IMR-90 (cell line): ENCODE results near the gene PDGFD. TPM values are rescaled to one million over a fixed set of nuclear protein-coding genes. Genes with fewer than 3 reads are reported as not detected.

ENCODE experiments used
- ATAC-seq: fragments of 200-7000 bp; cut with Tn5 transposase; 2 replicates; pipeline ENCODE4 v1.9.1; 2020; ENCODE audit warnings: low read depth, mild to moderate bottlenecking, moderate library complexity
- BruUV-seq: library from RNA; stranded (reverse); fragments of 400-500 nt; replicated peaks from 2 replicates; lab custom pipeline; 2021; lab: Mats Ljungman, UMichigan
- CTCF ChIA-PET: fragments of 300-600 bp; formaldehyde crosslinking; extraction: SDS; loops from one replicate; lab custom pipeline; 2021; ENCODE audit warnings: antibody characterized with exemption; lab: Yijun Ruan, JAX
- POLR2A ChIA-PET: fragments of 300-600 bp; sonication (Branson Sonifier 250); formaldehyde crosslinking; loops from one replicate; lab custom pipeline; 2022; ENCODE audit warnings: antibody characterized with exemption; ENCODE audit not compliant: unreplicated experiment; lab: Charles Lee
- DNase-seq: peaks from one replicate; pipeline ENCODE4 v3.0.0; 2013
- H2AFZ ChIP-seq: replicated peaks from 2 replicates; pipeline ENCODE3; 2013; ENCODE audit warnings: low read length, mild to moderate bottlenecking; ENCODE audit not compliant: poor library complexity
- H2AK5ac ChIP-seq: 2 replicates; pipeline ENCODE4 v1.6.1; 2013; ENCODE audit warnings: low read depth, low read length, inconsistent platforms
- H2AK9ac ChIP-seq: replicated peaks from 2 replicates; pipeline ENCODE3; 2013; ENCODE audit warnings: mild to moderate bottlenecking, low read depth, low read length, moderate library complexity; ENCODE audit not compliant: poor library complexity
- H2BK120ac ChIP-seq: 2 replicates; pipeline ENCODE4 v1.6.1; 2013; ENCODE audit warnings: low read depth, low read length, inconsistent platforms
- H2BK15ac ChIP-seq: 3 replicates; pipeline ENCODE4 v1.6.1; 2013; ENCODE audit warnings: low read depth, low read length, inconsistent platforms
- H2BK20ac ChIP-seq: 2 replicates; pipeline ENCODE4 v1.6.1; 2013; ENCODE audit warnings: low read depth, mild to moderate bottlenecking, inconsistent platforms, low read length, moderate library complexity
- H2BK5ac ChIP-seq: 2 replicates; pipeline ENCODE4 v1.6.1; 2013; ENCODE audit warnings: mild to moderate bottlenecking, low read depth, low read length, inconsistent platforms; ENCODE audit not compliant: poor library complexity, severe bottlenecking
- H3K14ac ChIP-seq: replicated peaks from 2 replicates; pipeline ENCODE4 v1.6.1; 2013; ENCODE audit warnings: low read depth, low read length, inconsistent platforms
- H3K18ac ChIP-seq: 2 replicates; pipeline ENCODE4 v1.6.1; 2013; ENCODE audit warnings: low read depth, low read length, control low read depth
- H3K23ac ChIP-seq: 2 replicates; pipeline ENCODE4 v1.6.1; 2013; ENCODE audit warnings: low read depth, low read length, inconsistent platforms
- H3K27ac ChIP-seq: 2 replicates; pipeline ENCODE4 v1.5.1; 2013; ENCODE audit warnings: mild to moderate bottlenecking, control low read depth, low read length; ENCODE audit not compliant: insufficient read depth
- H3K27me3 ChIP-seq: 2 replicates; pipeline ENCODE4 v1.6.1; 2013; ENCODE audit warnings: low read length; ENCODE audit not compliant: control insufficient read depth, insufficient read depth
- H3K36me3 ChIP-seq: 2 replicates; pipeline ENCODE4 v1.6.1; 2013; ENCODE audit warnings: low read length, mixed read lengths; ENCODE audit not compliant: control insufficient read depth, insufficient read depth
- H3K4ac ChIP-seq: 2 replicates; pipeline ENCODE4 v1.6.1; 2013; ENCODE audit warnings: low read depth, low read length, inconsistent platforms
- H3K4me1 ChIP-seq: 2 replicates; pipeline ENCODE4 v1.6.1; 2013; ENCODE audit warnings: low read length, mixed read lengths; ENCODE audit not compliant: control insufficient read depth, insufficient read depth
- H3K4me2 ChIP-seq: 2 replicates; pipeline ENCODE4 v1.6.1; 2013; ENCODE audit warnings: low read depth, mild to moderate bottlenecking, control low read depth, low read length, moderate library complexity
- H3K4me3 ChIP-seq: 2 replicates; pipeline ENCODE4 v1.5.1; 2013; ENCODE audit warnings: low read depth, mild to moderate bottlenecking, control low read depth, low read length, moderate library complexity; ENCODE audit not compliant: insufficient read depth
- H3K56ac ChIP-seq: 2 replicates; pipeline ENCODE4 v1.6.1; 2013; ENCODE audit warnings: low read length, inconsistent platforms; ENCODE audit not compliant: insufficient read depth; ENCODE audit errors: extremely low read depth
- H3K79me1 ChIP-seq, 2 experiments: 2 replicates each; pipeline ENCODE4 v1.6.1; 2013; ENCODE audit warnings: low read length in 2 of 2, inconsistent platforms in 1 of 2, low read depth in 1 of 2
- H3K9ac ChIP-seq: 2 replicates; pipeline ENCODE4 v1.6.1; 2013; ENCODE audit warnings: low read depth, low read length, control low read depth
- H3K9me1 ChIP-seq: 2 replicates; pipeline ENCODE4 v1.6.1; 2013; ENCODE audit warnings: low read length, inconsistent platforms; ENCODE audit not compliant: insufficient read depth
- H3K9me3 ChIP-seq: 2 replicates; pipeline ENCODE4 v1.6.1; 2013; ENCODE audit warnings: low read length; ENCODE audit not compliant: control insufficient read depth, insufficient read depth
- H4K20me1 ChIP-seq: 2 replicates; pipeline ENCODE4 v1.6.1; 2013; ENCODE audit warnings: low read length, inconsistent platforms; ENCODE audit not compliant: insufficient read depth
- H4K5ac ChIP-seq: 2 replicates; pipeline ENCODE4 v1.6.1; 2013; ENCODE audit warnings: mild to moderate bottlenecking, low read depth, low read length, control low read depth
- H4K8ac ChIP-seq, 2 experiments: 2 replicates each; pipeline ENCODE4 v1.6.1; 2013; ENCODE audit warnings: low read depth in 2 of 2, low read length in 2 of 2, control low read depth in 1 of 2, inconsistent platforms in 1 of 2
- H4K91ac ChIP-seq: 2 replicates; pipeline ENCODE4 v1.6.1; 2013; ENCODE audit warnings: low read depth, low read length, inconsistent platforms; ENCODE audit not compliant: insufficient read depth
- CTCF ChIP-seq: conservative IDR thresholded peaks from 2 replicates; pipeline ENCODE4 v1.5.1; 2012; ENCODE audit warnings: mild to moderate bottlenecking, low read depth, low read length, improper control_type of control experiment
- ELK1 ChIP-seq: fragments of 150-350 bp; IDR thresholded peaks from 2 replicates; pipeline ENCODE4 v1.6.1; 2016; ENCODE audit warnings: low read depth, mild to moderate bottlenecking, low read length, moderate library complexity, borderline replicate concordance
- dilution Hi-C: fragments of 300-500 bp; cut with HindIII; formaldehyde crosslinking; loops from one replicate; pipeline ENCODE4 v1.14.3; 2018; ENCODE audit warnings: low sequenced_read_pairs; ENCODE audit not compliant: unreplicated experiment
- in situ Hi-C: fragments of 300-500 bp; cut with MboI; formaldehyde crosslinking; loops from 3 replicates; pipeline ENCODE4 v1.14.3; 2019; ENCODE audit warnings: low sequenced_read_pairs, inconsistent platforms, mixed read lengths
- intact Hi-C: fragments of 100-400 bp; cut with micrococcal nuclease; formaldehyde crosslinking; loops from 2 replicates; pipeline ENCODE4 v1.10.0; 2022
- polyA plus RNA-seq, 3 experiments: library from polyadenylated mRNA; depleted of rRNA; stranded (reverse); fragments of >200 nt; gene quantifications; 2 replicates each; pipeline ENCODE4 v1.2.3, GENCODE V29; 2012; ENCODE audit warnings: low replicate concordance in 1 of 3
- total RNA-seq: library from RNA; depleted of rRNA; stranded (reverse); fragments of >200 nt; gene quantifications from 2 replicates; pipeline ENCODE4 v1.2.3, GENCODE V29; 2012

PDGFD gene
- total and polyA plus RNA-seq, 2 of the 4 experiments (the other 2 are of a cell fraction) = 2.1 to 3.0 TPM

GRCh38 chr11:104078995-104079394 lies 85.0 kb downstream of the PDGFD start:
- Histone ChIP-seq H3K14ac (no peak overlapping the region), H2BK20ac (no peak overlapping the region), H2AFZ (no peak overlapping the region), H3K9me3 (no peaks in the 10 kb centered on the region), H2AK9ac (no peak overlapping the region), H3K56ac (no peak overlapping the region), H3K4ac (no peak overlapping the region), H3K18ac (no peak overlapping the region), H2AK5ac (no peak overlapping the region), H3K27me3 (no peaks in the 10 kb centered on the region), H4K5ac (no peak overlapping the region), H2BK5ac (no peak overlapping the region), H2BK120ac (no peak overlapping the region), H3K27ac (no peak overlapping the region), H3K4me3 (no peak overlapping the region), H4K20me1 (no peaks in the 10 kb centered on the region), H2BK15ac (no peak overlapping the region), H3K4me1 (no peaks in the 10 kb centered on the region), H4K8ac (no peak overlapping the region), H3K36me3 (no peaks in the 10 kb centered on the region), H3K9ac (no peak overlapping the region), H3K4me2 (no peak overlapping the region), H4K91ac (no peak overlapping the region), H3K9me1 (no peaks in the 10 kb centered on the region), H3K23ac (no peak overlapping the region), H3K79me1 (no peaks in the 10 kb centered on the region)
- BruUV-seq = no TSS peak
- intact Hi-C loops (no loop called here), in situ Hi-C loops (no loop called here), dilution Hi-C loops (no loop called here)
- ChIA-PET POLR2A (no interaction called here), CTCF (no interaction called here)
- TF ChIP-seq ELK1 (no peak), CTCF (no peak)
- ATAC-seq (no peak), DNase-seq (no peak)
